OCI-LY7 (cell line): ENCODE results near the gene RSPH9. TPM values are rescaled to one million over a fixed set of nuclear protein-coding genes. Genes with fewer than 3 reads are reported as not detected.

ENCODE experiments used
- BruUV-seq: library from RNA; stranded (reverse); fragments of 400-500 nt; replicated peaks from 2 replicates; lab custom pipeline; 2021; lab: Mats Ljungman, UMichigan
- CTCF ChIA-PET: fragments of 300-600 bp; sonication (Branson Sonifier 250); formaldehyde crosslinking; loops from one replicate; lab custom pipeline; 2022; ENCODE audit warnings: antibody characterized with exemption; ENCODE audit not compliant: unreplicated experiment; lab: Charles Lee
- POLR2A ChIA-PET: fragments of 300-600 bp; sonication (Branson Sonifier 250); formaldehyde crosslinking; loops from one replicate; lab custom pipeline; 2022; ENCODE audit warnings: antibody characterized with exemption; lab: Charles Lee
- DNase-seq: peaks from one replicate; pipeline ENCODE4 v3.0.0-alpha.2; 2015; ENCODE audit warnings: low spot score
- H2AFZ ChIP-seq: fragments of 200-600 bp; sonication (generic), shearing (Covaris generic); 2 replicates; pipeline ENCODE4 v1.6.1; 2014; ENCODE audit warnings: mild to moderate bottlenecking, antibody characterized with exemption, low read length, moderate library complexity
- H3K27ac ChIP-seq: fragments of 200-600 bp; sonication (generic); 2 replicates; pipeline ENCODE4 v1.5.1; 2014; ENCODE audit warnings: mixed run types, low read depth, mild to moderate bottlenecking, moderate library complexity, low read length, inconsistent platforms; ENCODE audit not compliant: poor library complexity, severe bottlenecking
- H3K36me3 ChIP-seq: fragments of 200-600 bp; sonication (generic); 2 replicates; pipeline ENCODE4 v1.6.1; 2014; ENCODE audit warnings: mild to moderate bottlenecking, antibody characterized with exemption, low read length, moderate library complexity, mixed read lengths; ENCODE audit not compliant: insufficient read depth
- H3K4me1 ChIP-seq: fragments of 200-600 bp; sonication (generic); 2 replicates; pipeline ENCODE4 v1.5.1; 2014; ENCODE audit warnings: mild to moderate bottlenecking, low read length; ENCODE audit not compliant: insufficient read depth, poor library complexity, severe bottlenecking
- H3K4me2 ChIP-seq: fragments of 200-600 bp; sonication (generic); 2 replicates; pipeline ENCODE4 v1.6.1; 2014; ENCODE audit warnings: mild to moderate bottlenecking, low read length
- H3K4me3 ChIP-seq: fragments of 200-600 bp; sonication (generic); 2 replicates; pipeline ENCODE4 v1.5.1; 2014; ENCODE audit warnings: mild to moderate bottlenecking, low read depth, low read length; ENCODE audit not compliant: poor library complexity, severe bottlenecking
- H3K79me2 ChIP-seq: fragments of 200-600 bp; sonication (generic); 2 replicates; pipeline ENCODE4 v1.6.1; 2016; ENCODE audit warnings: low read depth, mild to moderate bottlenecking, low read length, moderate library complexity, mixed read lengths; ENCODE audit not compliant: insufficient read depth
- H3K9me2 ChIP-seq: fragments of 200-600 bp; sonication (generic); 2 replicates; pipeline ENCODE4 v1.6.1; 2016; ENCODE audit warnings: mild to moderate bottlenecking, low read length, mixed read lengths; ENCODE audit not compliant: insufficient read depth
- H3K9me3 ChIP-seq: fragments of 200-600 bp; sonication (generic); 2 replicates; pipeline ENCODE4 v1.6.1; 2014; ENCODE audit warnings: mild to moderate bottlenecking, mixed run types, low read length, mixed read lengths
- H4K20me1 ChIP-seq: fragments of 200-600 bp; sonication (generic); 2 replicates; pipeline ENCODE4 v1.6.1; 2014; ENCODE audit warnings: mild to moderate bottlenecking, antibody characterized with exemption, low read length, moderate library complexity, mixed read lengths; ENCODE audit not compliant: insufficient read depth
- EZH2phosphoT487 ChIP-seq: fragments of 200-600 bp; sonication (generic); IDR thresholded peaks from 2 replicates; pipeline ENCODE4 v1.6.1; 2018; ENCODE audit warnings: low read depth, borderline replicate concordance, mild to moderate bottlenecking, mixed run types, antibody characterized with exemption, low read length, moderate library complexity, mixed read lengths
- intact Hi-C: fragments of 100-400 bp; cut with micrococcal nuclease; formaldehyde crosslinking; loops from one replicate; pipeline ENCODE4 v1.10.0; 2022; ENCODE audit not compliant: unreplicated experiment
- total RNA-seq, 2 experiments: library from RNA; depleted of rRNA in 1 of 2; stranded (reverse); fragments of >200 nt in 1 of 2; shearing (Covaris generic) in 1 of 2; gene quantifications; 2 replicates each; pipeline ENCODE4 v1.2.3, GENCODE V29; 2014 to 2022
- TF ChIP-seq, protein P1 (sequence below): fragments of 200-600 bp; sonication (generic); conservative IDR thresholded peaks from 2 replicates; pipeline ENCODE4 v1.5.1; 2014; ENCODE audit warnings: mild to moderate bottlenecking, antibody characterized with exemption, low read length, moderate library complexity, mixed read lengths

The RSPH9 gene
- total RNA-seq, 2 experiments from 2014 or later, result 0.28 TPM; not detected in 1

DNA sequence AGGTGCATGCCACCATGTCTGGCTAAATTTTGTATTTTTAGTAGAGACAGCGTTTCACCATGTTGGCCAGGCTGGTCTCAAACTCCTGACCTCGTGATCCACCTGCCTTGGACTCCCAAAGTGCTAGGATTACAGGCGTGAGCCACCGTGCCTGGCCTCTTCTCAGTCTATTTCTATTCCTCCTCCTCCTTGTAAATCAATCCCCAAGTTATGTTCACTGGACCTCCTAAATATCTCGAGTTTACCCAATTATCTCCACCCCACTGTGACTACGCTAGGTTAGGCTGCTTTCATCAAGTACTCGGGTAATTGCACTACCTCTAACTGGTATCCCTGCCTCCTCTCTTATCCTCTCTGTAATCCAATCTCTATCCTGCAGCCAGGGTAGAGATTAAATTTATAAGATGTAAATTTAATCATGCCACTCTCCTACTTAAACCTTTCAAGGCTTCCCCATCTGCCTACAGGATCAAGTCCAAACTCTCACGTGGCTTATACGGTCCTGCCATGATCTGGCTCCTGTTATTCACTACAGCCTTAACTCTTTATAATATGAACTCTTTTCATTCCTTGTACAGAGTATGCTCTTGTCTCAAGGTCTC, 10.0 kb upstream of the RSPH9 start:
- Histone ChIP-seq H3K9me3 (no peaks in the 10 kb centered on the region), H3K4me3 (peak overlapping the region; percentile 90), H3K79me2 (peaks cover 39% of the 10 kb centered on the region), H2AFZ (peak overlapping the region; percentile 86; the same call in 1 of the 2 replicates), H3K36me3 (peaks cover 29% of the 10 kb centered on the region), H4K20me1 (no peaks in the 10 kb centered on the region), H3K27ac (peak overlapping the region; percentile 72), H3K4me1 (peaks cover 56% of the 10 kb centered on the region), H3K4me2 (peak overlapping the region; percentile 83), H3K9me2 (no peaks in the 10 kb centered on the region)
- intact Hi-C loops, result loop anchor here (10.0 kb wide), 2 partner anchors 80 to 440 kb away; no protein-coding TSS in a partner anchor
- POLR2A ChIA-PET, result interaction anchor here (0.6 kb wide), 1 partner anchor 71 kb away, joined by 3 read pairs; no protein-coding TSS in a partner anchor
- no TSS peak for BruUV-seq
- CTCF ChIA-PET, result no interaction called here
- DNase-seq, result no peak
- TF ChIP-seq, protein P1, sequence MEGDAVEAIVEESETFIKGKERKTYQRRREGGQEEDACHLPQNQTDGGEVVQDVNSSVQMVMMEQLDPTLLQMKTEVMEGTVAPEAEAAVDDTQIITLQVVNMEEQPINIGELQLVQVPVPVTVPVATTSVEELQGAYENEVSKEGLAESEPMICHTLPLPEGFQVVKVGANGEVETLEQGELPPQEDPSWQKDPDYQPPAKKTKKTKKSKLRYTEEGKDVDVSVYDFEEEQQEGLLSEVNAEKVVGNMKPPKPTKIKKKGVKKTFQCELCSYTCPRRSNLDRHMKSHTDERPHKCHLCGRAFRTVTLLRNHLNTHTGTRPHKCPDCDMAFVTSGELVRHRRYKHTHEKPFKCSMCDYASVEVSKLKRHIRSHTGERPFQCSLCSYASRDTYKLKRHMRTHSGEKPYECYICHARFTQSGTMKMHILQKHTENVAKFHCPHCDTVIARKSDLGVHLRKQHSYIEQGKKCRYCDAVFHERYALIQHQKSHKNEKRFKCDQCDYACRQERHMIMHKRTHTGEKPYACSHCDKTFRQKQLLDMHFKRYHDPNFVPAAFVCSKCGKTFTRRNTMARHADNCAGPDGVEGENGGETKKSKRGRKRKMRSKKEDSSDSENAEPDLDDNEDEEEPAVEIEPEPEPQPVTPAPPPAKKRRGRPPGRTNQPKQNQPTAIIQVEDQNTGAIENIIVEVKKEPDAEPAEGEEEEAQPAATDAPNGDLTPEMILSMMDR, result no peak
- no peak for TF ChIP-seq EZH2phosphoT487

DNA sequence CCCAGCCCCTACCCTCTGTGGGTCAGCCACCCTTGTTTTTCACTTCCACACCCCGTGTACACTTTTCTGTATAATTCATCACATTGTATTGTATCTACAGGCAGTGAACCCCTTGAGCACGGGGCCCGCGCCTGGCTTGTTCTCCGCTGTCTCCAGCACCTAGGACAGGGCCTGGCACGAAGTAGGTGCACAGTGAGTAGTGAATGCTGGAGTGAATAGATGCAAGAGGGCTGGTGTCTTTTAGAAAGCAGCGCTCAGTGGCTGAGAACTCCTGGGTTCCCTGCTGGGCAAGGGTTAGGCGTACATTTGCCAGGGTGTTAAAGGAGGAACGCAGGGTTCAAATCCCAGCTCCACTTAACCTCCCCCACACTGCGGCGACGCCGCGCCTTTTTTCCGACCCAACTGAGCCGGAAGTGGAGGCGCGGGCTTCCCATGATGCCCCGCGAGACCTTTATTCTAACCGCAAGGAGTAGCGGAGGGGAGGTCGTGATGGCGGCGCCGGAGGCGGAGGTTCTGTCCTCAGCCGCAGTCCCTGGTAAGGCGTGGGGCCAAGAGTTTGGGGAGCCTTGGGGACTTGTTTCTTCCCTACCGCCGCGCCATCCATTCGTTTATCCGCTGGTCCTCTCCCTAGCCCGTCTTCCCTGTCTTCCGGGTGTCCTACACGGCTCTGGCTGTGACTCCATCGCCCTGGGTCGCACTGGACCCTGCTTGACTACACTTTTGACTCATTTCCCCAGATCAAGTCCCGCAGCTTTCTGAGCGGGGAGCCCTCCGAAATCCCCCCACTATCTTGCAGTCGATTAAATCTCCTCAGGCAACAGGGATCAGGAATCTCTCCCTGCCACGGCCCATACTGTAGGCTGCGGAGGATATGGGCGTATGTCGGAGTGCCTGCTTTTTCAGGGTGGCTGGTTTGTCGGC, 9.2 kb upstream of the RSPH9 start, which contains the start of gene MAD2L1BP:
Gene MAD2L1BP (plus strand): TSS at position 454 of the 921 bp plus-strand sequence. CDS start 36 bp downstream, at position 490.
- Histone ChIP-seq H3K27ac (peak within 1 kb of the TSS; percentile 72), H3K9me2 (no peaks in the 10 kb centered on the region), H3K4me2 (peak within 1 kb of the TSS; percentile 83), H3K4me3 (peak within 1 kb of the TSS; percentile 90), H3K79me2 (peaks cover 47% of the 10 kb centered on the region), H2AFZ (peak within 1 kb of the TSS; percentile 86), H3K9me3 (no peaks in the 10 kb centered on the region), H3K4me1 (peaks cover 49% of the 10 kb centered on the region), H4K20me1 (no peaks in the 10 kb centered on the region), H3K36me3 (peaks cover 37% of the 10 kb centered on the region)
- intact Hi-C loops, result loop anchor here (10.0 kb wide), 2 partner anchors 79 to 439 kb away; no protein-coding TSS in a partner anchor
- BruUV-seq, result TSS peak; percentile 74
- POLR2A ChIA-PET, result interaction anchor here (0.6 kb wide), 3 partner anchors 27 to 176 kb away, joined by 3 to 4 read pairs (median 3); no protein-coding TSS in a partner anchor
- TF ChIP-seq EZH2phosphoT487, result no peak
- TF ChIP-seq, protein P1, result no peak
- CTCF ChIA-PET, result interaction anchor here (0.6 kb wide), 1 partner anchor 586 kb away, joined by 3 read pairs; no protein-coding TSS in a partner anchor
- peak; percentile 89 for DNase-seq
